Muscle of leg (tissue), 9 donors: Measurements from ENCODE around the gene ZSWIM6. TPM values are rescaled to one million over a fixed set of nuclear protein-coding genes. Genes with fewer than 3 reads are reported as not detected.

ENCODE experiments used
- polyA plus RNA-seq, 8 donors: library from polyadenylated mRNA; unstranded; fragments of 120-200 nt; gene quantifications; one replicate each; pipeline versions ENCODE4 v1.2.1 to v1.2.3, GENCODE V29; 2013; ENCODE audit warnings: inconsistent platforms in 1 of 8, low replicate concordance in 1 of 8; ENCODE audit not compliant: insufficient read length in 8 of 8, insufficient read depth in 1 of 8
- total RNA-seq: library from RNA; stranded (reverse); fragments of 120-200 nt; gene quantifications from one replicate; pipeline ENCODE4 v1.2.4, GENCODE V29; 2013

The ZSWIM6 gene
- total and polyA plus RNA-seq, 9 donors = 4.3 to 10.2 (median 7.5) TPM

Other genes starting within 250 kb of the ZSWIM6 start
- 30.1 TPM for gene SMIM15, start 169.8 kb upstream of the ZSWIM6 start, total RNA-seq
- 10 to 100 TPM; 29.4 to 48.4 (median 33.2) TPM for gene SMIM15, start 169.8 kb upstream of the ZSWIM6 start, polyA plus RNA-seq